ENCODE results near the gene COP1. TPM values are rescaled to one million over a fixed set of nuclear protein-coding genes. Genes with fewer than 3 reads are reported as not detected.

The COP1 gene
- total and polyA plus RNA-seq, 3 donors from 2014 or later = 63.7 to 103 (median 92.9) TPM

GRCh38 chr1:175914115-175914514, 293.0 kb downstream of the COP1 start:
- 83 to 89% methylated on average over 2 of the region's 2 CpGs for WGBS, 2 donors
- Histone ChIP-seq H3K27me3 (no peaks in the 10 kb centered on the region), H3K27ac (no peak overlapping the region), H3K4me1 (no peaks in the 10 kb centered on the region), H3K4me3 (no peak overlapping the region), H3K36me3 (ENCODE audit: low read depth, missing control alignments) (no peaks in the 10 kb centered on the region), H3K9me3 (no peaks in the 10 kb centered on the region)
- DNase-seq = no peak
- intact Hi-C loops (cut with DNase I; ENCODE audit: low total_unique reads) = no loop called here
- TF ChIP-seq POLR2A (IDR thresholded peaks at IDR 0.05) = no peak
- TF ChIP-seq CTCF (IDR thresholded peaks at IDR 0.05) = no peak

GRCh38 chr1:175911138-175911537, 295.9 kb downstream of the COP1 start:
- intact Hi-C loops (cut with DNase I; ENCODE audit: low total_unique reads) = no loop called here
- no peak overlapping the region for H3K27ac ChIP-seq

GRCh38 chr1:175906370-175906769, 300.7 kb downstream of the COP1 start:
- no peak overlapping the region for H3K27ac ChIP-seq
- H3K4me1 ChIP-seq = no peaks in the 10 kb centered on the region
- no peaks in the 10 kb centered on the region for H3K27me3 ChIP-seq
- H3K36me3 ChIP-seq (ENCODE audit: low read depth, missing control alignments) = no peaks in the 10 kb centered on the region
- H3K4me3 ChIP-seq = no peak overlapping the region
- intact Hi-C loops (cut with DNase I; ENCODE audit: low total_unique reads) = no loop called here
- no peak for TF ChIP-seq POLR2A (IDR thresholded peaks at IDR 0.05)
- TF ChIP-seq CTCF (IDR thresholded peaks at IDR 0.05) = no peak
- 79 to 84% methylated on average over 3 of the region's 3 CpGs for WGBS, 2 donors
- no peak for DNase-seq
- no peaks in the 10 kb centered on the region for H3K9me3 ChIP-seq

More at GRCh38 chr1:175911138-175911537, 295.9 kb downstream of the COP1 start:
- Histone ChIP-seq H3K9me3 (no peaks in the 10 kb centered on the region), H3K27me3 (no peaks in the 10 kb centered on the region), H3K4me3 (no peak overlapping the region), H3K4me1 (no peaks in the 10 kb centered on the region), H3K36me3 (ENCODE audit: low read depth, missing control alignments) (no peaks in the 10 kb centered on the region)
- 96 to 100% methylated on average over 1 of the region's 1 CpG for WGBS, 2 donors
- TF ChIP-seq CTCF (IDR thresholded peaks at IDR 0.05) (no peak), POLR2A (IDR thresholded peaks at IDR 0.05) (no peak)
- DNase-seq = no peak

GRCh38 chr1:175904808-175905207, 302.3 kb downstream of the COP1 start:
- intact Hi-C loops (cut with DNase I; ENCODE audit: low total_unique reads) = no loop called here
- 69 to 85% methylated on average over 3 of the region's 3 CpGs for WGBS, 2 donors
- no peak for DNase-seq
- Histone ChIP-seq H3K4me3 (no peak overlapping the region), H3K27me3 (no peaks in the 10 kb centered on the region), H3K36me3 (ENCODE audit: low read depth, missing control alignments) (no peaks in the 10 kb centered on the region), H3K27ac (no peak overlapping the region), H3K9me3 (no peaks in the 10 kb centered on the region), H3K4me1 (no peaks in the 10 kb centered on the region)
- TF ChIP-seq CTCF (IDR thresholded peaks at IDR 0.05) = no peak
- no peak for TF ChIP-seq POLR2A (IDR thresholded peaks at IDR 0.05)

- H3K4me1 ChIP-seq = no peaks in the 10 kb centered on the region
- H3K27me3 ChIP-seq = no peaks in the 10 kb centered on the region
- H3K36me3 ChIP-seq (ENCODE audit: low read depth, missing control alignments) = no peaks in the 10 kb centered on the region
- TF ChIP-seq CTCF (IDR thresholded peaks at IDR 0.05) (no peak), POLR2A (IDR thresholded peaks at IDR 0.05) (no peak)
- H3K9me3 ChIP-seq = no peaks in the 10 kb centered on the region
- no peak overlapping the region for H3K4me3 ChIP-seq
- H3K27ac ChIP-seq = no peak overlapping the region
- no peak for DNase-seq
- intact Hi-C loops (cut with DNase I; ENCODE audit: low total_unique reads) = no loop called here
- 87 to 90% methylated on average over 6 to 8 of the region's 8 CpGs for WGBS, 2 donors
These were observed 304.8 kb downstream of the COP1 start for GRCh38 chr1:175902281-175902680.
